ENCODE measurements around the gene CNTNAP2. TPM values are rescaled to one million over a fixed set of nuclear protein-coding genes. Genes with fewer than 3 reads are reported as not detected.

CNTNAP2 gene
- polyA plus RNA-seq, 3 donors from 2014 or later: 0.94 to 1.1 TPM; not detected in 1

DNA sequence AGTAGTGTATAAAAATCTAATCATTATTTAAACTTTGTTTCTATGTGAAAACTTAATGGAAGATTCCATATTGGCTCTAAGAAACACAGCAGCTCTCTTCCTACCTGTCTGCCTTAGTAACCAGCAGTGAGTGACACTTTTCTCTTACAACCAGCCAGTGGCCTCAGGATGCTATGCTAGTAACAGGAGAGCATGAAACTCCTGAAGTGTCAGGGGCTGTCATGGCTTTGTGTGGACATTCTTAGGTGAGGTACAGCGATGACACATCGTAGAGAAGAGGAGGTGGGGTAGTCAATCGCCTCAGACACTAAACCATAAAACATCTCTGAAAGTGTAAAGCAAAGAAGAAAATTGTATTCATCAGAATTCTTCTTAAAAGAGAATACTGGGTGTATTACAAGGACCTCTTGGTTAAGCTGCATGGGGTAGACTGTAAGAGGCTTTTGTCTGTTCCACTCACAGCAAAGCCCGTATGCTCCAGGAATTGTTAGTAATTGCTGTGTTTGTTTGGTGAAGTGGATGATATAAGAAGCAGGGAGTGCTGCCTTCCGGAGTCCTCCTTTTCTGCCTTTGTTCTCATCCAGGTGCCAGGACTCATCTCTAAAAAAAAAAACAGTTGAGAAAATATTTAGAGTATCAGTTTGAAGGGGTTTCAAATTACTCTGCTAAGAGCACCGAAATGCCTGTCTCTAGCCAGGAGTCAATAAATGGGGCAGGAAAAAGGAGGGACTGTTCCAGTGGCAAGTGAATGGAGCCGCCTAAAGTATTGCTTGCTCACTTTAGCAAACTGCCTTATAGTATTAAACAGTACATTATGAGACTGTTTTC lies 518.8 kb downstream of the CNTNAP2 start:
- no peak overlapping the region for H3K27ac Mint-ChIP-seq
- no peaks in the 10 kb centered on the region for H3K36me3 Mint-ChIP-seq
- no peaks in the 10 kb centered on the region for H3K4me1 Mint-ChIP-seq
- no peaks in the 10 kb centered on the region for H3K27me3 Mint-ChIP-seq (ENCODE audit: low read depth in 3 of 3)
- no peak for DNase-seq
- H3K9me3 Mint-ChIP-seq: peaks cover 6 to 48% (median 10%) of the 10 kb centered on the region in 6 donors
- H3K4me3 Mint-ChIP-seq: no peak overlapping the region

DNA sequence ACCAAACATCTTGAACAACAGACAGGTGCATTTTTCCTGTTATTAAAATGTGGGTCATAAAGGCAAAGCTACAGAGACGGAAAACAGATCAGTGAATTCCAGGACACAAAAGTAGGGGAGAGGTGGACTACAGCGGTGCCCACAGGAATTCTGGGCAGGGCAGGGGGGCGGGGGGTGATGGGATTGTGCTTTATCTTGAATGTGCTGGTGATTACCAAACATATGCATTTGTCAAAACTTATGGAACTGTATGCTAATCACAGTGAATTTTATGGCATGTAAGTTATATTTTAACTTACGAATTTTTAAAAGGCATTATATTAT lies 519.4 kb downstream of the CNTNAP2 start:
- no peaks in the 10 kb centered on the region for H3K27me3 Mint-ChIP-seq (ENCODE audit: low read depth in 3 of 3)
- H3K4me1 Mint-ChIP-seq: no peaks in the 10 kb centered on the region
- peaks cover 4 to 45% (median 11%) of the 10 kb centered on the region in 6 donors for H3K9me3 Mint-ChIP-seq
- H3K27ac Mint-ChIP-seq: no peak overlapping the region
- H3K36me3 Mint-ChIP-seq: no peaks in the 10 kb centered on the region
- DNase-seq: no peak
- no peak overlapping the region for H3K4me3 Mint-ChIP-seq

DNA sequence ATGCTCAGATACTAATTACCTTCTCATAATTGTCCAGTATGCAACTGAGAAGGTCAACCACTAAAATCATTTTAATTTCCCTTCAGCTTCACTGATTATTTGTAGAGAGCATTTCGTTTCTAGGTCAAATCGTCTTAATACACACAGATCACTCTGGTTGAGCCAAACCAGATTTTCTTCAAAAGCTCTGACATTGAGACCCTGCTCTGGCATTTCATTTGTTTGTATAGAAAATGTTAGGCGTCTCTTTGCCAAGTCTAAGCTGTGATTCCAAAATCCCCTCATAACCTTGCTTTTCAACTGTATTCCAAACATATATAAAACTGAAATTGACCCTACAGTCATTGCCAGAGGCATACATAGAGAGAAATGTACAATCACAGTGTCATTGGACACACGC lies 520.0 kb downstream of the CNTNAP2 start:
- Mint-ChIP-seq H3K36me3 (no peaks in the 10 kb centered on the region), H3K27ac (no peak overlapping the region), H3K4me3 (no peak overlapping the region), H3K27me3 (ENCODE audit: low read depth in 3 of 3) (no peaks in the 10 kb centered on the region), H3K9me3 (peaks cover 4 to 43% (median 10%) of the 10 kb centered on the region in 6 donors), H3K4me1 (no peaks in the 10 kb centered on the region)
- DNase-seq: no peak

DNA sequence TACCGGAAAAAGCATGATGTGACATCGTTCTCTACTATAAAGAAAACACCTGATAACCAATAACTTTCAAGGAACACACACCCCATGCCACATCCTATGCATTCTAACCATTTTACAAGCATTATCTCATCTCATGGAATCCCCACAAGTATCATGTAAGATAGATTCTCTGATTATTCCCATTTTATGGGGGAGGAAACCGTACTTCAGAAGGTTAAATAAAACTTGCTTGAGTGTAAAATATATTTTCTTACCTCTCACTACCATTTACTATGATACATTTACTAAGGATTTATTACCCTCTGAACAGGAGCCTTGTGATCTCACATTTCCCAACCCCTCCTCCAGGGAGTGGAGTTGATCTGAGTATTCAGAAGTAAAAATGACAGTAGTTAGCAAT lies 522.7 kb downstream of the CNTNAP2 start:
- no peaks in the 10 kb centered on the region for H3K36me3 Mint-ChIP-seq
- H3K27me3 Mint-ChIP-seq (ENCODE audit: low read depth in 3 of 3): no peaks in the 10 kb centered on the region
- peaks cover 2 to 34% (median 11%) of the 10 kb centered on the region in 6 donors for H3K9me3 Mint-ChIP-seq
- H3K27ac Mint-ChIP-seq: no peak overlapping the region
- no peaks in the 10 kb centered on the region for H3K4me1 Mint-ChIP-seq
- H3K4me3 Mint-ChIP-seq: no peak overlapping the region
- no peak for DNase-seq

DNA sequence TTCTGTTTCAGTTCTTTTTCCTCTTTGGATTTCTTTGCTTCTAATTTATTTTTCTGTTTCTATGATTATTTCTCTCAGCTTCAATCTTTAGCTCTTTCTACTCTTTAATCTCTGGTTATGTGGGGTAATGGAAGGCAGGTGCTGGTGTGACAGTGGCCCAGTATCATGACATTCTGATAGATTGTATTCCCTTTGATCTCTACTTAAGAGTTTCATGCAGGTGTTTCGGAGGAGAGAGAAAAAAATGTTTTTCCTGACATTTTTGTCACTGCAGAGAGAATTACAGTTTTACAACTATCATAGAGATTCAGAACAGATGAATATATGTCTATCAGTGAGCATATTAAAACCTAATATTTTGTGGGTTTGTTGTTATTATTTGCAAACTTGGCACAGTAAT lies 524.9 kb downstream of the CNTNAP2 start:
- H3K9me3 Mint-ChIP-seq: peaks cover 2 to 33% (median 14%) of the 10 kb centered on the region in 6 donors
- no peak overlapping the region for H3K4me3 Mint-ChIP-seq
- peaks cover 5 to 8% of the 10 kb centered on the region in 2 donors for H3K4me1 Mint-ChIP-seq
- H3K27ac Mint-ChIP-seq: no peak overlapping the region
- H3K27me3 Mint-ChIP-seq (ENCODE audit: low read depth in 3 of 3): no peaks in the 10 kb centered on the region
- no peaks in the 10 kb centered on the region for H3K36me3 Mint-ChIP-seq
- no peak for DNase-seq

DNA sequence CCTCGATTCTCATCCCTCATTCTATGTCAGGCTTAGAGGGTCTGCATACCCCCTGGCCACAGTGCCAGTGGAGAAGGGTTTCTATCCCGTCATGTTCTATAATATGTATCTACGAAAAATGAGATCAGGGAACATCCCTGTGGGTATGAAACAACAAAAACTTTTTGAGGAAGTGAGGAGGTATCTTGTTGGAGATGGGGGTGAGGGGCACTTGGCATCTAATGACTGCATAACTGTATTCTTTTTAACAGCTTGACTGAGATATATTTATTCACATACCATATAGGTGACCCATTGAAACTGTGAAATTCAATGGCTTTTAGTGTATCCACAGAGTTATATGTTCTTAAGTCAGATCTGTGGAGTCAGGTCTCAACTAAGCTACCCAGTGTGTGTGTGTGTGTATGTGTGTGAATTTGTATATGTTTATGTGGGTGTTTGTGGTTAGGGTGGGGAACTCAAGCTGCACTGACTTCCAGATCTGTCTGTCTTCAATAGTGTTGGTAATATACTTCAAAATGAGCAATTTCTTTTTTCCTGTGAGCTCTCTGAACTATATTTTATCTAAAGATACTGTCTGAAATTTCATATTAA lies 528.9 kb downstream of the CNTNAP2 start:
- DNase-seq: no peak
- H3K4me3 Mint-ChIP-seq: no peak overlapping the region
- H3K9me3 Mint-ChIP-seq: peaks cover 7 to 28% (median 14%) of the 10 kb centered on the region in 6 donors
- no peaks in the 10 kb centered on the region for H3K36me3 Mint-ChIP-seq
- H3K27me3 Mint-ChIP-seq (ENCODE audit: low read depth in 3 of 3): no peaks in the 10 kb centered on the region
- no peak overlapping the region for H3K27ac Mint-ChIP-seq
- peaks cover 5 to 8% of the 10 kb centered on the region in 2 donors for H3K4me1 Mint-ChIP-seq

DNA sequence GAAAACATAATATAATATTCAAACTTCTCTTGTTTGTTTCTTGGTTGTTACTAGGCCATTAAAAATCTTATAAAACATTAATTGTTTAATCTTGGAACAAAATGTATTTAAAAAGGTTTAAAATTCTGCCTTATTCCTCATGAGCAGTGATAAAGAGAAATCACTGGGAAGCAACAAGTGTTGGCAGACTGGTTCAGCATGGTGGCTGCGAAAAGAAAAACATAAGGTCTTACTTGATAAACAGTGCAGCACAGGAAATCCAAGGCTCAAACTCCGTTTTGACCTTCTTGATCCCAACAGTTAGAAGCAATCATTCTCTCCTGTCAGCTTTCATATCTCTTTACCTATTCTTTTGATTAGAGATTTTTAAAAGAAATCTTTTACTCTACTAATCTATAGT lies 530.8 kb downstream of the CNTNAP2 start:
- no peak for DNase-seq
- peaks cover 7 to 24% (median 9%) of the 10 kb centered on the region in 6 donors for H3K9me3 Mint-ChIP-seq
- H3K27ac Mint-ChIP-seq: no peak overlapping the region
- no peaks in the 10 kb centered on the region for H3K27me3 Mint-ChIP-seq (ENCODE audit: low read depth in 3 of 3)
- H3K4me3 Mint-ChIP-seq: no peak overlapping the region
- H3K36me3 Mint-ChIP-seq: no peaks in the 10 kb centered on the region
- H3K4me1 Mint-ChIP-seq: peaks cover 5 to 8% of the 10 kb centered on the region in 2 donors

DNA sequence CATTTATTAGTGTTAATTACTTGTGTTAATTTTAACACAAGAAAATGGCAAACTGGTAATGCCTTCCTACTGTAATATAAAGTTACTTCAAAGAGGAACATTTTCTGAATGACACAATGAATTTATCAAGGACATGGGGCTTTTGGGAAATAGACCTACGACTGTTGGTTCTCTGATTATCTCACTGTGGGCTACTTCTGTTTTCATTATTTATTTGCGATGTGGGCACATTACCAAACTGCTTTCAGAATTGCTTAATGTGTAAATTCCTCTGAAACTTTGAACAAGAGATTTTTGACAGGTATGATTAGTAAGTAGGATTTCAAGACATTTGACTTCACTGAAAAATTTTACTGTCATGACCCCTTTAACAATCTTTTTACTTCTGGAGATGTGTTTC lies 535.6 kb downstream of the CNTNAP2 start:
- peaks cover 0 to 1% (median 0%) of the 10 kb centered on the region in 3 donors for H3K27me3 Mint-ChIP-seq (ENCODE audit: low read depth in 3 of 3)
- H3K27ac Mint-ChIP-seq: no peak overlapping the region
- no peak for DNase-seq
- no peak overlapping the region for H3K4me3 Mint-ChIP-seq
- no peaks in the 10 kb centered on the region for H3K36me3 Mint-ChIP-seq
- peaks cover 3 to 13% of the 10 kb centered on the region in 2 donors for H3K4me1 Mint-ChIP-seq
- peaks cover 0 to 18% (median 5%) of the 10 kb centered on the region in 6 donors for H3K9me3 Mint-ChIP-seq

DNA sequence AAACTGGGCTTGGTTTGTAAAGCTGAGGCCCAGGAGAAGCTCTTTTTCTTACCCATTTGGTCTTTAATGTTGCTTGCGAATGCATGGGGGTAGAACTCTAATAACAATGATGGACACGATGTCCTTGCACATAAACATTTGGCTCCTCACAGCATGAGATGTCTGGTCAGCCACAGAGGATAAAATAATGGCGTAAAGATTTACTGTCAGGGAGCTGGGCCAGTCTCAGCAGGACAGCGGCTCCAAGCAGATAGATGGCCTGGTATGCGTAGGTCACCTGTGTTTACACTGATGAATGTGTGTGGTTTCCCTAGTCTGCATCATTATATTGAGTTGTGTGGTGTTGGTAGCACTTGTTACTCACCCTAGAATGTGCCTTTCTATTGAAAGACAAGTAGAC lies 537.4 kb downstream of the CNTNAP2 start:
- Mint-ChIP-seq H3K27ac (no peak overlapping the region), H3K27me3 (ENCODE audit: low read depth in 3 of 3) (peaks cover 0 to 1% (median 0%) of the 10 kb centered on the region in 3 donors), H3K9me3 (peaks cover 0 to 27% (median 11%) of the 10 kb centered on the region in 6 donors), H3K4me1 (peaks cover 3 to 17% of the 10 kb centered on the region in 2 donors), H3K4me3 (no peak overlapping the region), H3K36me3 (no peaks in the 10 kb centered on the region)
- DNase-seq: no peak

DNA sequence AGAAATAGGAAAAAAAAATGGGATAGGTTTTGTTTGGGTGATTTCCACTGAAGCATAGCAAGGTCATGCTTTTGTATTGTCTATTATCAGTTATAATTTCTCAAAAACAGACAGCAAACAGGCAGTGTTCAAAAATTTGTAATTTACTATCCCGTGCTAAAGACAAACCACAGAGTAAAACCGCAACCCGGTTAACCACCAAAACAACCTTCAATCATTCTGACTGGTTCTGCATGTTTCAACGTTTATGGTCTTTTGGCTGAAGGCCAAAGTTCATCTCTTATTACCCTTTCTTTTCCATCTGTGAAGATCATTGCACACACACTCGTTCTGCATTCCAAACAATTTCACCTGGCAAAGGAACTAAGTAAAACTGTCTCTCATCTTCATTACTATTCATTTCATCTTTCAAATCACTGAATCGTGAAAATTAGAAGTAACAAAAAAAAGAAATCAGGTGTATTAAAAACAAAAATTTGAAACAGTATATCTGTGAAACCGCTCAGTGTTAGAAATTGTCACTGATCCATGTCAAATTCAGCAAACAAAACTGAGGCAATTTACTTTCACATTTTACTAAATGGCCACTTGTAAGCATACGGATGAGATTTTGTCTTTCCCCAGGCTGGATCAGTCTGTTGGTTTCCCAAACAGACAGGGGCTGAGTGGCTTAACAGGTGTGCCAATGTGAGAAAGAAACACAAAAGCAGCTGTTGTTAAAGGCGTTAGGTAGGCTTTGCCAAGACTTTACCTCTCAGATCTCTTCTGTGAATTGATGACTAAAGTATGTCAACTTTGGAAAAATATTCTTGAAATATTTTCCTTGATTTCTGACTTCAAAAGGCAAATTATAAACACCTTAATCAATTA lies 539.6 kb downstream of the CNTNAP2 start:
- DNase-seq: no peak
- Mint-ChIP-seq H3K4me3 (peak overlapping the region in 1 of 5 donors; percentile 10), H3K36me3 (no peaks in the 10 kb centered on the region), H3K9me3 (peaks cover 2 to 23% (median 8%) of the 10 kb centered on the region in 6 donors), H3K4me1 (peaks cover 3 to 17% of the 10 kb centered on the region in 2 donors), H3K27ac (no peak overlapping the region), H3K27me3 (ENCODE audit: low read depth in 3 of 3) (peaks cover 0 to 1% (median 0%) of the 10 kb centered on the region in 3 donors)

DNA sequence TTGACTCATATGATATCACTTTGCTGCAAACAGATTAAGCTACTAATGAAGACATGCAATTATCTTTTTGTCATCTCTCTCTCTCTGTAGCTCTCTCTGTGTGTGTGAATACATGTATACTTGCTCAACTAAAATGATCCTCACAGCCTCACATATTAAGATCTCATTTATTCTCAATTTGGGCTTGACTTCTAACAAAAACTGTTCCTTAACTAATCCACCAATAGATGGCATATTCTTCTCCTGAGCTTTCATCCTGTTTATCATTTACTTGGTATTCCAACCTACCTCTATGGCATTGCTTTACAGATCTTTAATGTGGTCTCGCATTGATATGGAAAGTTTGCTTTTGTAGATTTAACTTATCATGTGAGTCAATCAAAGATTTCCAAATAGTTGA lies 540.4 kb downstream of the CNTNAP2 start:
- DNase-seq: no peak
- Mint-ChIP-seq H3K27ac (no peak overlapping the region), H3K4me1 (peaks cover 3 to 17% of the 10 kb centered on the region in 2 donors), H3K4me3 (no peak overlapping the region), H3K36me3 (no peaks in the 10 kb centered on the region), H3K9me3 (peaks cover 6 to 24% (median 12%) of the 10 kb centered on the region in 6 donors), H3K27me3 (ENCODE audit: low read depth in 3 of 3) (peaks cover 0 to 1% (median 0%) of the 10 kb centered on the region in 3 donors)

DNA sequence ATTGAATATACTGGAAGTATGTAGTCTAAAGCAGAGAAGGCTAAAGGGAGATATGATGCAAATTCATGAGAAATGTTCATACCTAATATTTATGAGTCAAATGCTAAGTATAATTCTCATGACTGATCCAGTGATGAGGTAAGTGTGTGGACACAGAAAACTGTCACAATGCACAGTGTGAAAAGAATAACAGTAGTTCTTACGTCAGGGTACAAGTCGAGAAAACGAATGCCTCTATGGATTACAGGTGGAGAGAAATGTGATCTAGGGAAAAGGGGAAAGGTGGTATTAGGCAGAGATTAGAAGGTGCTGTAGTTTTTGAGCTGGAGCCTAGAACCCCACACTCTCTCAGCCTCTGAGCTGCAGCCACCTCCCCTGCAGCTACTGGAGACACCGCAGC lies 542.0 kb downstream of the CNTNAP2 start:
- Mint-ChIP-seq H3K4me1 (peaks cover 3 to 17% of the 10 kb centered on the region in 2 donors), H3K27ac (no peak overlapping the region), H3K27me3 (ENCODE audit: low read depth in 3 of 3) (peaks cover 0 to 1% (median 0%) of the 10 kb centered on the region in 3 donors), H3K4me3 (no peak overlapping the region), H3K36me3 (no peaks in the 10 kb centered on the region), H3K9me3 (peaks cover 6 to 26% (median 12%) of the 10 kb centered on the region in 6 donors)
- no peak for DNase-seq

DNA sequence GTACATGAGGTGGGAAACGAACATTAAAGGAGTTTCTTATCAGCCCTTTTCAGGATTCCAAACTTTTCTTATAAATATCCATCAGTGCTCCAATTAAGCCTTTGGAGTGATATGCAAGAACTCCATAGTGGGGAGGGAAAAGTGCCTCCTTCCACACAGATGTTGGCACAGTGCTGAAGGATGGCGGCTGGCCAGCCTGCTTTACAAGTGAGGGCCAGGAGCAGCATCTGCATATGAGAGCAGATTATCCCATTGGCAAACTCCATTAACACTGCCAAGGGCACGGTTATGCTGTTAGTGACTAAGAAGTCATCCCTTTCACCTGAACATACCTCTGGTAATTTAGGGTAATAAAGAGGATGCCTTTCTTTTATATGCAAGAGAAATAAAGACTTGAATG lies 543.1 kb downstream of the CNTNAP2 start:
- H3K4me3 Mint-ChIP-seq: no peak overlapping the region
- no peak overlapping the region for H3K27ac Mint-ChIP-seq
- H3K4me1 Mint-ChIP-seq: peaks cover 3 to 17% of the 10 kb centered on the region in 2 donors

DNA sequence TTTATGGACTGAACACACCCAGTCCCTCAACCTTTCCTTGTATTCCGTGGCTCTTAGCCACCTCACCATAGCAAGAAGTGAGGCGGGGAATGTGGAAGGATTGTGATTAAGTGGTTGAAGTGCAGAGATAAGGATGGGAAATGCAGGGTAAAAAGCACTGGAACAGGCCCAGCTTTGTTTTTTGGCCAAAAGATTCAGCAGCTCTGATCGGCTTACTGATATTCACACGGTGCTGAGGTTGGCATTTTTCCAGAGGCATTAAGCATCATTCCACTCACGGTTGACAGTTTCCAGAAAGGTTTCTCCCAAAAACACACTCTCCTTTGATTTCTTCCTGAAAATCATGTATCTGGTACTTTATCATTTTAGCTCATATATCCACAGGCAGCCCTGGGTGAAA lies 544.2 kb downstream of the CNTNAP2 start:
- Mint-ChIP-seq H3K36me3 (no peaks in the 10 kb centered on the region), H3K27ac (no peak overlapping the region), H3K4me1 (peaks cover 3 to 14% of the 10 kb centered on the region in 2 donors), H3K9me3 (peaks cover 7 to 32% (median 11%) of the 10 kb centered on the region in 6 donors), H3K27me3 (ENCODE audit: low read depth in 3 of 3) (no peaks in the 10 kb centered on the region), H3K4me3 (no peak overlapping the region)
- DNase-seq: no peak

More for the DNA sequence above, 543.1 kb downstream of the CNTNAP2 start:
- Mint-ChIP-seq H3K27me3 (ENCODE audit: low read depth in 3 of 3) (peaks cover 0 to 1% (median 0%) of the 10 kb centered on the region in 3 donors), H3K9me3 (peaks cover 6 to 28% (median 11%) of the 10 kb centered on the region in 6 donors), H3K36me3 (no peaks in the 10 kb centered on the region)
- DNase-seq: no peak

All from immature natural killer cell (primary cell).